Measurements from ENCODE around the gene COL4A6.

Gene COL4A6

GRCh38 chrX:108126661-108127060, 311.6 kb downstream of the COL4A6 start:
- H3K4me3 ChIP-seq (ENCODE audit: low read length, poor library complexity, severe bottlenecking): no peak overlapping the region
- H3K79me2 ChIP-seq (ENCODE audit: insufficient read depth, low read length): no peaks in the 10 kb centered on the region
- no peaks in the 10 kb centered on the region for H3F3A ChIP-seq (ENCODE audit: low read depth)
- H3K4me2 ChIP-seq (ENCODE audit: low read depth, low read length, poor library complexity, severe bottlenecking): no peak overlapping the region
- H3K27me3 ChIP-seq (ENCODE audit: insufficient read depth, low read length, poor library complexity, severe bottlenecking): no peaks in the 10 kb centered on the region
- no peak overlapping the region for H3K9ac ChIP-seq (ENCODE audit: low read depth, low read length, poor library complexity, severe bottlenecking)
- H3K9me2 ChIP-seq (replicated peaks; ENCODE audit: low read depth, low read length): no peaks in the 10 kb centered on the region
- TF ChIP-seq CTCF (conservative IDR thresholded peaks at IDR 0.05; ENCODE audit: low read length) (no peak), EZH2phosphoT487 (IDR thresholded peaks at IDR 0.05; ENCODE audit: borderline replicate concordance) (no peak)
- H2AFZ ChIP-seq (ENCODE audit: low read length): no peak overlapping the region
- no peaks in the 10 kb centered on the region for H3K36me3 ChIP-seq (ENCODE audit: insufficient read depth, low read length)
- no peaks in the 10 kb centered on the region for H4K20me1 ChIP-seq (ENCODE audit: insufficient read depth, low read length, poor library complexity, severe bottlenecking)
- H3K9me3 ChIP-seq (ENCODE audit: insufficient read depth, low read depth, low read length): no peaks in the 10 kb centered on the region
- H3K4me1 ChIP-seq (ENCODE audit: insufficient read depth, low read length, poor library complexity, severe bottlenecking): no peaks in the 10 kb centered on the region

- H3K9ac ChIP-seq (ENCODE audit: low read depth, low read length, poor library complexity, severe bottlenecking): no peak overlapping the region
- H3K36me3 ChIP-seq (ENCODE audit: insufficient read depth, low read length): no peaks in the 10 kb centered on the region
- H3K4me2 ChIP-seq (ENCODE audit: low read depth, low read length, poor library complexity, severe bottlenecking): no peak overlapping the region
- H3K79me2 ChIP-seq (ENCODE audit: insufficient read depth, low read length): no peaks in the 10 kb centered on the region
- no peaks in the 10 kb centered on the region for H3K27me3 ChIP-seq (ENCODE audit: insufficient read depth, low read length, poor library complexity, severe bottlenecking)
- H3K4me1 ChIP-seq (ENCODE audit: insufficient read depth, low read length, poor library complexity, severe bottlenecking): no peaks in the 10 kb centered on the region
- no peaks in the 10 kb centered on the region for H3K9me3 ChIP-seq (ENCODE audit: insufficient read depth, low read depth, low read length)
- no peaks in the 10 kb centered on the region for H4K20me1 ChIP-seq (ENCODE audit: insufficient read depth, low read length, poor library complexity, severe bottlenecking)
- H3K4me3 ChIP-seq (ENCODE audit: low read length, poor library complexity, severe bottlenecking): no peak overlapping the region
- TF ChIP-seq CTCF (conservative IDR thresholded peaks at IDR 0.05; ENCODE audit: low read length) (no peak), EZH2phosphoT487 (IDR thresholded peaks at IDR 0.05; ENCODE audit: borderline replicate concordance) (no peak)
- H2AFZ ChIP-seq (ENCODE audit: low read length): no peak overlapping the region
- H3F3A ChIP-seq (ENCODE audit: low read depth): no peaks in the 10 kb centered on the region
- no peaks in the 10 kb centered on the region for H3K9me2 ChIP-seq (replicated peaks; ENCODE audit: low read depth, low read length)
Measured at GRCh38 chrX:108123591-108124366, 314.4 kb downstream of the COL4A6 start.

- Histone ChIP-seq H4K20me1 (ENCODE audit: insufficient read depth, low read length, poor library complexity, severe bottlenecking) (no peaks in the 10 kb centered on the region), H3K4me1 (ENCODE audit: insufficient read depth, low read length, poor library complexity, severe bottlenecking) (no peaks in the 10 kb centered on the region), H3K79me2 (ENCODE audit: insufficient read depth, low read length) (no peaks in the 10 kb centered on the region), H3K9me2 (replicated peaks; ENCODE audit: low read depth, low read length) (no peaks in the 10 kb centered on the region), H3K4me2 (ENCODE audit: low read depth, low read length, poor library complexity, severe bottlenecking) (no peak overlapping the region), H2AFZ (ENCODE audit: low read length) (no peak overlapping the region), H3K36me3 (ENCODE audit: insufficient read depth, low read length) (no peaks in the 10 kb centered on the region), H3K27me3 (ENCODE audit: insufficient read depth, low read length, poor library complexity, severe bottlenecking) (no peaks in the 10 kb centered on the region), H3K4me3 (ENCODE audit: low read length, poor library complexity, severe bottlenecking) (no peak overlapping the region), H3K9me3 (ENCODE audit: insufficient read depth, low read depth, low read length) (no peaks in the 10 kb centered on the region), H3F3A (ENCODE audit: low read depth) (no peaks in the 10 kb centered on the region), H3K9ac (ENCODE audit: low read depth, low read length, poor library complexity, severe bottlenecking) (no peak overlapping the region)
- TF ChIP-seq CTCF (conservative IDR thresholded peaks at IDR 0.05; ENCODE audit: low read length) (no peak), EZH2phosphoT487 (IDR thresholded peaks at IDR 0.05; ENCODE audit: borderline replicate concordance) (no peak)
Measured at GRCh38 chrX:108122748-108123147, 315.5 kb downstream of the COL4A6 start.

Data from Loucy (cell line).